SK-N-SH treated with all-trans-retinoic acid at 6 μM for 48 hours (cell line): ENCODE results near the gene SLC12A2.

Experiments used
- ARNTL ChIP-seq: fragments of 450-650 bp; formaldehyde crosslinking; IDR thresholded peaks from 2 replicates; pipeline ENCODE4 v1.5.0; 2020; ENCODE audit warnings: low read depth, mild to moderate bottlenecking, moderate library complexity, borderline replicate concordance
- TSHZ2 ChIP-seq: fragments of 250-450 bp; sonication (Bioruptor Pico); IDR thresholded peaks from 2 replicates; pipeline ENCODE4 v1.5.0; 2020; ENCODE audit warnings: mild to moderate bottlenecking, moderate library complexity
- ZFP3 ChIP-seq: fragments of 250-450 bp; sonication (Bioruptor Pico); IDR thresholded peaks from 2 replicates; pipeline ENCODE4 v1.5.0; 2020; ENCODE audit warnings: mild to moderate bottlenecking, moderate library complexity
- ZNF70 ChIP-seq: fragments of 450-650 bp; formaldehyde crosslinking; IDR thresholded peaks from 2 replicates; pipeline ENCODE4 v1.5.0; 2020; ENCODE audit warnings: mild to moderate bottlenecking, moderate library complexity

DNA sequence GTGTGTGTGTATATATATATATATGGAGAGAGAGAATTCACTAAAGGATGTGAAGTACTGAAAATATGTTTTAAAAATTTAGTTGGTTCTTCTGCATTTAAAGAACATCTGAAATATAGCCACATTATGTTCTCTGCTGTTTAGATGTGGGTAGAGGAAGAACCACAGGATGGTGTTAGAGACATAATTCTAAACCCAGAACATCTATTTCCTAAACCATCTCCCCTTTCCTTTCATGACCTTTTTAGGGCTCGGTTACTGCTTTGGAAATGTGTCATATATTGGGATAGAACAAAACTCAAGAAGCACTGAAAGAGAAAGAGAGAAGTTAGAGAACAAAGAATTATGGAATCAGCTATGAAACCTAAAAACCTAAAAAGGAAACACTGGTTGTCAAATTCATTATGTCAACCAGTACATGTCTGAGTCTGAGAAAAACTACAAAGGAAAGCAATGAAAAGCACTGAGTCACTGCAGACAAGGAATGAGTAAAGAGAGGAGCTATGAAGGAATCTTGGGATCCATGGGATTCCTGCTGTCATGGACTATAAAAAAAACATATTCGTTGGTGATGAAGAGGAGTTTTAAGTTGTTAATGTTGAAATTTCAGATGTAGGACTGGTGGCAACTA lies 28.4 kb downstream of the SLC12A2 start:
- TF ChIP-seq ZFP3 (CRISPR knock-in tag) (no peak), TSHZ2 (CRISPR knock-in tag) (no peak), ARNTL (no peak), ZNF70 (no peak)
